ENCODE data around the gene MAN2A2. TPM values are rescaled to one million over a fixed set of nuclear protein-coding genes. Genes with fewer than 3 reads are reported as not detected.

MAN2A2 gene
- total RNA-seq (2013): 27.9 TPM
- polyA plus RNA-seq: 100 to 1,000 TPM in 1 of 3 donors, 1 to 10 TPM in 2; 6.6 to 318 (median 7.3) TPM
- polyA minus RNA-seq: 79.0 and 79.4 TPM in 2 replicates
- 22.4 to 202 (median 126) reads per million in 11 experiments for total RNA-seq

DNA sequence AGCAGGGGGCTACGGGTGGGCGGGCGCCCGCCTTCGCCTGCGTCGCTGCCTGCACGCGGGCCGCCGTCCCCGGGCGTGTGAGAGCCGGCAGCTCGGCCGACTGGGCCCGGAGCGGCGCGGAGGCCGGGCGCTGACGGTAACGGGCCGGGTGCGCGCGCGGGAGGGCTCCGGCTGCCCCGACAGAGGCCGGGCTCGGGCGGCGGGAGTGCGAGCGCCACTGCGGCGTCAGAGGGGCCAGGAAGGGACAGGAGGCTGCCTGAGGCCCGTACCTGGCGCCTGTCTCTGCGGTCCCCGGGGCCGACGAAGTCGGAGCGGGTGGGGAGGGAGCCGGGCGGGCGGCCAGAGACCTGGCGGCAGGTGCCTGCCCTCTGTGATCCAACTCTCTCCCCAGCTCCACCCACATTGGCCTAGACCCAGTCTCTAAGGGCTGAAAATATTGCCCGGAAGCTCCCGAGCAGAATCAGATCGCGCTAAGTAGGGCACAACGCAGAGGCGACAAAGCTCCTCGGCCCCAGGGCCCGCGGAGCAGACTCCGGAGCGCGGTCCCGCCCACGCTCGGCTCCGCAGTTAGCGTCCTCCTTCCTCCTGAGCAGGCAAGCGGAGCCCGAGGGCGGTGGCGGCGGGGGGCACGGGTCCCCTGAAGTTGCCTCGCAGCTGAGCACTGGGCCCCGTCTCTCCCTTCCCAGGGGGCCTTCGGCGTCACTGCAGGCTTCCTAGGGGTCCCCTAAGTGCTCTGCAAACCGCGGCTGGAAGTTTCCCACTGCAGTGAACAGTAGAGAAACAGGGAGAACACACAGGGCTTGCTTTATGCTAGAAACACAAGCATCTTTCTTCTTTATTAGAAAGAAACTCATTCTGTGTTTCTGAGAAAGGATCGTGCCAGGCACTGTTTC is at the start of gene MAN2A2:
Gene MAN2A2 (plus strand): TSS at position 463 of the 893 bp plus-strand sequence. CDS start 906 bp downstream, outside the sequence.
- Mint-ChIP-seq H3K36me3 (peaks cover 34 to 37% of the 10 kb centered on the region in 2 donors), H3K4me3 (peak within 1 kb of the TSS; percentile 83 to 87)
- H2AFZ ChIP-seq (ENCODE audit: insufficient read depth, low read depth, low read length, poor library complexity, severe bottlenecking): peak within 1 kb of the TSS; percentile 86

DNA sequence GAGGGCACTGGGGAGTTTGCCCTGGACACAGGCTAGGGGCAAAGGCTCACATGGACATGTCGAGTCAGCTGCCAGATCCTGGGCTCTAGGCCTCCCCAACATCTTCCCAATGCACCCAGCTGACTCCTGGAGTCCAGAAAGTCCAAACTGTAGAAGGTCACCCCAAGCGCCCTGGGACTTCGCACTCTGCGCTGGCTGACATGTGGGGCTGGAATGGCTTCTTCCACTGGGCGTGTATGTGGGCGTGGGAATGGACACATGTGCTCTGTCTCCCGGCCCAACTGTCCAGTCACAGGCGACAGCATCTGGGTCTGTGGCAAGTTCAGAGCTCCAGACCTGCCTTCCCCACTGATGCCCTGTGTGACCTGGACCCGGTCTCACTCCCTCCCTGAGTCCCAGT is 48.0 kb upstream of the MAN2A2 start:
- no peak overlapping the region for H3K9ac ChIP-seq (ENCODE audit: insufficient read depth, low read length, poor library complexity, severe bottlenecking)
- no peaks in the 10 kb centered on the region for H3K9me3 ChIP-seq (replicated peaks in 1 of 2; ENCODE audit: control insufficient read depth in 1 of 2, insufficient read depth in 1 of 2, low read length in 2 of 2)
- peaks cover 38 to 68% of the 10 kb centered on the region in 2 donors for H3K4me1 ChIP-seq (ENCODE audit: control insufficient read depth in 1 of 2, insufficient read depth in 2 of 2, low read length in 2 of 2)
- no peaks in the 10 kb centered on the region for H4K20me1 ChIP-seq (ENCODE audit: insufficient read depth, low read length)
- no peak overlapping the region for H3K4me3 ChIP-seq (replicated peaks in 1 of 3; ENCODE audit: low read depth in 2 of 3, low read length in 3 of 3)
- peaks cover 5 to 11% of the 10 kb centered on the region in 2 donors for H3K36me3 ChIP-seq (replicated peaks in 1 of 2; ENCODE audit: control insufficient read depth in 1 of 2, insufficient read depth in 2 of 2, low read length in 2 of 2)
- peaks cover 25 to 38% of the 10 kb centered on the region in 2 donors for H3K36me3 Mint-ChIP-seq
- no peak for DNase-seq
- no peak overlapping the region for H3K4me2 ChIP-seq (replicated peaks; ENCODE audit: extremely low read depth, low read length, poor library complexity, severe bottlenecking)
- H3K4me3 Mint-ChIP-seq: no peak overlapping the region
- TF ChIP-seq, protein P1, sequence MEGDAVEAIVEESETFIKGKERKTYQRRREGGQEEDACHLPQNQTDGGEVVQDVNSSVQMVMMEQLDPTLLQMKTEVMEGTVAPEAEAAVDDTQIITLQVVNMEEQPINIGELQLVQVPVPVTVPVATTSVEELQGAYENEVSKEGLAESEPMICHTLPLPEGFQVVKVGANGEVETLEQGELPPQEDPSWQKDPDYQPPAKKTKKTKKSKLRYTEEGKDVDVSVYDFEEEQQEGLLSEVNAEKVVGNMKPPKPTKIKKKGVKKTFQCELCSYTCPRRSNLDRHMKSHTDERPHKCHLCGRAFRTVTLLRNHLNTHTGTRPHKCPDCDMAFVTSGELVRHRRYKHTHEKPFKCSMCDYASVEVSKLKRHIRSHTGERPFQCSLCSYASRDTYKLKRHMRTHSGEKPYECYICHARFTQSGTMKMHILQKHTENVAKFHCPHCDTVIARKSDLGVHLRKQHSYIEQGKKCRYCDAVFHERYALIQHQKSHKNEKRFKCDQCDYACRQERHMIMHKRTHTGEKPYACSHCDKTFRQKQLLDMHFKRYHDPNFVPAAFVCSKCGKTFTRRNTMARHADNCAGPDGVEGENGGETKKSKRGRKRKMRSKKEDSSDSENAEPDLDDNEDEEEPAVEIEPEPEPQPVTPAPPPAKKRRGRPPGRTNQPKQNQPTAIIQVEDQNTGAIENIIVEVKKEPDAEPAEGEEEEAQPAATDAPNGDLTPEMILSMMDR (IDR thresholded peaks at IDR 0.05): no peak
- H3K9me3 Mint-ChIP-seq: peaks cover 0 to 3% (median 0%) of the 10 kb centered on the region in 7 donors
- H2AFZ ChIP-seq (ENCODE audit: insufficient read depth, low read depth, low read length, poor library complexity, severe bottlenecking): no peak overlapping the region
- peak overlapping the region in 3 of 7 donors; percentile 8 to 86 (median 14) for H3K27ac Mint-ChIP-seq
- H3K27ac ChIP-seq (ENCODE audit: low read depth in 1 of 2, low read length in 2 of 2): no peak overlapping the region
- peaks cover 0 to 13% (median 7%) of the 10 kb centered on the region in 3 donors for H3K27me3 Mint-ChIP-seq (ENCODE audit: low read depth in 3 of 3)
- H3K79me2 ChIP-seq (ENCODE audit: insufficient read depth, low read length): no peaks in the 10 kb centered on the region
- intact Hi-C loops (cut with micrococcal nuclease): no loop called here
- WGBS (ENCODE audit: insufficient coverage): 98% methylated on average over 7 of the region's 9 CpGs
- H3K4me1 Mint-ChIP-seq: peaks cover 61% of the 10 kb centered on the region
- H3K27me3 ChIP-seq (ENCODE audit: control insufficient read depth in 2 of 2, insufficient read depth in 2 of 2, low read length in 2 of 2): no peaks in the 10 kb centered on the region

More for the DNA sequence above, at the start of gene MAN2A2:
- peaks cover 38% of the 10 kb centered on the region for H4K20me1 ChIP-seq (ENCODE audit: insufficient read depth, low read length)
- H3K4me1 ChIP-seq (ENCODE audit: control insufficient read depth in 1 of 2, insufficient read depth in 2 of 2, low read length in 2 of 2): peaks cover 16 to 23% of the 10 kb centered on the region in 2 donors
- WGBS (ENCODE audit: insufficient coverage): under 1% methylated on average over 79 of the region's 81 CpGs
- H3K79me2 ChIP-seq (ENCODE audit: insufficient read depth, low read length): peaks cover 20% of the 10 kb centered on the region
- peak within 1 kb of the TSS; percentile 78 to 90 (median 88) for H3K27ac Mint-ChIP-seq
- H3K27me3 Mint-ChIP-seq (ENCODE audit: low read depth in 3 of 3): peaks cover 0 to 7% (median 7%) of the 10 kb centered on the region in 3 donors
- peak within 1 kb of the TSS; percentile 55 to 89 (median 79) for H3K4me3 ChIP-seq (replicated peaks in 1 of 3; ENCODE audit: low read depth in 2 of 3, low read length in 3 of 3)
- peaks cover 34 to 35% of the 10 kb centered on the region in 2 donors for H3K36me3 ChIP-seq (replicated peaks in 1 of 2; ENCODE audit: control insufficient read depth in 1 of 2, insufficient read depth in 2 of 2, low read length in 2 of 2)
- TF ChIP-seq, protein P1 (IDR thresholded peaks at IDR 0.05): no peak
- peak within 1 kb of the TSS; percentile 80 to 84 for H3K27ac ChIP-seq (ENCODE audit: low read depth in 1 of 2, low read length in 2 of 2)
- H3K9me3 ChIP-seq (replicated peaks in 1 of 2; ENCODE audit: control insufficient read depth in 1 of 2, insufficient read depth in 1 of 2, low read length in 2 of 2): no peaks in the 10 kb centered on the region
- no peaks in the 10 kb centered on the region for H3K9me3 Mint-ChIP-seq
- intact Hi-C loops (cut with micrococcal nuclease): loop anchor here in 1 of 2 donors (2.0 kb wide), 1 partner anchor 32 kb away; the partner anchor contains the start of gene UNC45A
- peak; percentile 47 to 49 (median 47) for DNase-seq
- H3K9ac ChIP-seq (ENCODE audit: insufficient read depth, low read length, poor library complexity, severe bottlenecking): peak within 1 kb of the TSS; percentile 80
- peaks cover 25% of the 10 kb centered on the region for H3K4me1 Mint-ChIP-seq
- peak within 1 kb of the TSS; percentile 88 for H3K4me2 ChIP-seq (replicated peaks; ENCODE audit: extremely low read depth, low read length, poor library complexity, severe bottlenecking)
- no peaks in the 10 kb centered on the region for H3K27me3 ChIP-seq (ENCODE audit: control insufficient read depth in 2 of 2, insufficient read depth in 2 of 2, low read length in 2 of 2)
